ENCODE results near the gene ASPSCR1. TPM values are rescaled to one million over a fixed set of nuclear protein-coding genes. Genes with fewer than 3 reads are reported as not detected.

Gene ASPSCR1
- total RNA-seq, 1 experiment from 2014 or later, result 59.2 TPM

- BruUV-seq (replicated peaks), result no TSS peak
- peaks cover 12% of the 10 kb centered on the region for H3K4me1 Mint-ChIP-seq (ENCODE audit: low read depth, unreplicated experiment)
- Histone ChIP-seq H3K36me3 (ENCODE audit: control insufficient read depth, insufficient read depth, low read length) (peaks cover 3% of the 10 kb centered on the region; the same call in 1 of the 2 replicates), H3K27me3 (replicated peaks; ENCODE audit: control insufficient read depth, insufficient read depth, low read length) (no peaks in the 10 kb centered on the region), H3K4me3 (ENCODE audit: low read depth, low read length) (no peak overlapping the region), H3K9me3 (no peaks in the 10 kb centered on the region), H3K4me1 (no peaks in the 10 kb centered on the region)
- TF ChIP-seq CTCF (IDR thresholded peaks at IDR 0.05; ENCODE audit: insufficient read depth in 1 of 2, low read depth in 1 of 2, low read length in 1 of 2, severe bottlenecking in 1 of 2, unreplicated experiment in 1 of 2), result no peak
- peaks cover 67% of the 10 kb centered on the region for H3K36me3 Mint-ChIP-seq (ENCODE audit: insufficient read depth, unreplicated experiment)
- no peak overlapping the region for H3K27ac Mint-ChIP-seq (ENCODE audit: unreplicated experiment)
- no peaks in the 10 kb centered on the region for H3K9me3 Mint-ChIP-seq (ENCODE audit: unreplicated experiment)
- intact Hi-C loops (cut with micrococcal nuclease; ENCODE audit: unreplicated experiment), result no loop called here
- ChIA-PET POLR2A (no interaction called here), CTCF (interaction anchor here (0.6 kb wide), 1 partner anchor 9 kb away, joined by 5 read pairs; no protein-coding TSS in a partner anchor)
- H3K27me3 Mint-ChIP-seq (ENCODE audit: insufficient read depth, unreplicated experiment), result no peaks in the 10 kb centered on the region
- no peak for DNase-seq
- peak overlapping the region; percentile 94 for H3K4me3 Mint-ChIP-seq (ENCODE audit: unreplicated experiment)
Measured at GRCh38 chr17:81934850-81935708, 42.4 kb upstream of the ASPSCR1 start.

- ChIA-PET POLR2A (interaction anchor here (0.8 kb wide), 1 partner anchor 9 kb away, joined by 4 read pairs; no protein-coding TSS in a partner anchor), CTCF (interaction anchor here (0.6 to 0.8 kb wide), 2 partner anchors 8 to 25 kb away, joined by 3 to 5 read pairs; no protein-coding TSS in a partner anchor)
- H3K27me3 Mint-ChIP-seq (ENCODE audit: insufficient read depth, unreplicated experiment), result no peaks in the 10 kb centered on the region
- no peaks in the 10 kb centered on the region for H3K9me3 Mint-ChIP-seq (ENCODE audit: unreplicated experiment)
- no TSS peak for BruUV-seq (replicated peaks)
- H3K4me3 ChIP-seq (ENCODE audit: low read depth, low read length), result peak overlapping the region; percentile 15; the same call in 1 of the 2 replicates
- H3K27me3 ChIP-seq (replicated peaks; ENCODE audit: control insufficient read depth, insufficient read depth, low read length), result no peaks in the 10 kb centered on the region
- DNase-seq, result no peak
- no peaks in the 10 kb centered on the region for H3K4me1 ChIP-seq
- H3K9me3 ChIP-seq, result no peaks in the 10 kb centered on the region
- peak overlapping the region; percentile 94 for H3K4me3 Mint-ChIP-seq (ENCODE audit: unreplicated experiment)
- peak overlapping the region; percentile 92 for H3K27ac Mint-ChIP-seq (ENCODE audit: unreplicated experiment)
- intact Hi-C loops (cut with micrococcal nuclease; ENCODE audit: unreplicated experiment), result no loop called here
- H3K4me1 Mint-ChIP-seq (ENCODE audit: low read depth, unreplicated experiment), result peaks cover 12% of the 10 kb centered on the region
- no peak for TF ChIP-seq CTCF (IDR thresholded peaks at IDR 0.05; ENCODE audit: insufficient read depth in 1 of 2, low read depth in 1 of 2, low read length in 1 of 2, severe bottlenecking in 1 of 2, unreplicated experiment in 1 of 2)
- H3K36me3 Mint-ChIP-seq (ENCODE audit: insufficient read depth, unreplicated experiment), result peaks cover 67% of the 10 kb centered on the region
- peaks cover 3% of the 10 kb centered on the region; the same call in 1 of the 2 replicates for H3K36me3 ChIP-seq (ENCODE audit: control insufficient read depth, insufficient read depth, low read length)
Measured at GRCh38 chr17:81935709-81936084, 41.7 kb upstream of the ASPSCR1 start.

GRCh38 chr17:81939218-81939617, 38.2 kb upstream of the ASPSCR1 start:
- H3K36me3 Mint-ChIP-seq (ENCODE audit: insufficient read depth, unreplicated experiment), result peaks cover 40% of the 10 kb centered on the region
- BruUV-seq (replicated peaks), result no TSS peak
- H3K9me3 ChIP-seq, result no peaks in the 10 kb centered on the region

More at GRCh38 chr17:81939218-81939617, 38.2 kb upstream of the ASPSCR1 start:
- TF ChIP-seq CTCF (IDR thresholded peaks at IDR 0.05; ENCODE audit: insufficient read depth in 1 of 2, low read depth in 1 of 2, low read length in 1 of 2, severe bottlenecking in 1 of 2, unreplicated experiment in 1 of 2), result no peak
- Mint-ChIP-seq H3K27ac (ENCODE audit: unreplicated experiment) (no peak overlapping the region), H3K4me3 (ENCODE audit: unreplicated experiment) (no peak overlapping the region), H3K27me3 (ENCODE audit: insufficient read depth, unreplicated experiment) (no peaks in the 10 kb centered on the region), H3K9me3 (ENCODE audit: unreplicated experiment) (no peaks in the 10 kb centered on the region), H3K4me1 (ENCODE audit: low read depth, unreplicated experiment) (peaks cover 5% of the 10 kb centered on the region)
- Histone ChIP-seq H3K27me3 (replicated peaks; ENCODE audit: control insufficient read depth, insufficient read depth, low read length) (no peaks in the 10 kb centered on the region), H3K36me3 (ENCODE audit: control insufficient read depth, insufficient read depth, low read length) (peaks cover 3% of the 10 kb centered on the region; the same call in 1 of the 2 replicates), H3K4me1 (peaks cover 4% of the 10 kb centered on the region; the same call in 1 of the 2 replicates), H3K4me3 (ENCODE audit: low read depth, low read length) (no peak overlapping the region)
- ChIA-PET CTCF (no interaction called here), POLR2A (no interaction called here)
- DNase-seq, result no peak
- intact Hi-C loops (cut with micrococcal nuclease; ENCODE audit: unreplicated experiment), result no loop called here
